ENCODE results near the gene CLCA4.
"Not testable (repeated sequence)": the region's sequence is repeated elsewhere in the genome, so short reads cannot be mapped to it uniquely, and the experiment has no call there.

The CLCA4 gene

DNA sequence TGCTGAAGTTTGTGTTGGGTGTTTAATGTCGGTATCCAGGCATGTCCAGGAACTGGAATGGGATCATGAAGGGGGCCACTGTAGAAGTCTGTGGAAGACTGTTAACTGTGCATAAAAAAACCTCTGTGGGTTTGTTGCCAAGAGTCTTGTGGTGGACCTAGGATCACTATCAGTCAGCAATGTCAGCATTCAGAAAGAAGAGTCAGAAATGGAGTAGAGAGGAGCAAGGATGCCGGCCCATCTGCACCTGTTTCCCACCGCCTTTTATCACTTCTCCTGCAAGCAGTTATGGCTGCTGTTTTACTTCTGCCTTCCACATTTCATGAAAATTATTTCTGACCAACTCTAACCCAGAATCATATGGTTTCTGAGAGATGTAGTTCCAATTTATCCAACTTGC lies 36.7 kb downstream of the CLCA4 start:
- DNase-seq: no peak
- intact Hi-C loops (cut with DNase I): no loop called here

DNA sequence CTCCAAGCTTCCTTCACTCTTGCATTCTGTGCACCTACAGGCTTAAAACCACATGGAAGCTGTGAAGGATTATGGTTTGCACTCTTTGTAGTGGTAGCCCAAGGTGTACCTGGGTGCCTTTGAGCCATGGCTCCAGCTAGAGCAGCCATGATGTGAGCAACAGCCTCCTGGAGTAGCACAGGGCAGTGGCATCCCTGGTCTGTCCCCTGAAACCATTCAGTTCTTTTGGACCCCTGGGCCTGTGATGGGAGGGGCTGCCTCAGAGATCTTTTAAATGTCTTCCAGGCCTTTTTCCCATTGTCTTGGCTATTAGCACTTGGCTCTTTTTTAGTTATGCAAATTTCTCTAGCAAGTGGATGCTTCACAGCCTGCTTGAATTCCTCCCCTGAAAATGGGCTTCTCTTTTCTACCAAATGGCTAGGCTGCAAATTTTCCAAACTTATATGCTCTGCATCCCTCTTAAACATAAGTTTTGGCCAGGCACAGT lies 47.4 kb downstream of the CLCA4 start:
- intact Hi-C loops (cut with DNase I): no loop called here
- DNase-seq: no peak

DNA sequence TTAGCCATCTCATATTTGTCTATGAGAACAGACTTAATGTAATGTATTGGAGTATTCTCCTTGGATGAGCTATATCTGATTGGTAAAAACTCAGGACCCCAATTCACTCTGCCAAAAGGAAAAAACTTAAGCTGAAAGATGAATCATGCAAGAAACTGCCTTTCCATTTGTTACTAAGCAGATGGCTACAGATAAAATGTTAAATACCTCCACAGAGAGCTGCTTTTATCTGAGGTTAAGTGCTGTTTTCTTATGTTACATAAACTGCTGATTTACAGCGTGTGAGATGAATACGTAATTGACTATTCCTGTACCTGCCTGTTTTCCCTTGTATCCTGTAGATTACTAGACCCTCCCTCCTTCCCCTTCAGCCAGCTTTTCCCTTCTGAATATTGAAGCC lies 49.3 kb downstream of the CLCA4 start:
- DNase-seq: no peak

DNA sequence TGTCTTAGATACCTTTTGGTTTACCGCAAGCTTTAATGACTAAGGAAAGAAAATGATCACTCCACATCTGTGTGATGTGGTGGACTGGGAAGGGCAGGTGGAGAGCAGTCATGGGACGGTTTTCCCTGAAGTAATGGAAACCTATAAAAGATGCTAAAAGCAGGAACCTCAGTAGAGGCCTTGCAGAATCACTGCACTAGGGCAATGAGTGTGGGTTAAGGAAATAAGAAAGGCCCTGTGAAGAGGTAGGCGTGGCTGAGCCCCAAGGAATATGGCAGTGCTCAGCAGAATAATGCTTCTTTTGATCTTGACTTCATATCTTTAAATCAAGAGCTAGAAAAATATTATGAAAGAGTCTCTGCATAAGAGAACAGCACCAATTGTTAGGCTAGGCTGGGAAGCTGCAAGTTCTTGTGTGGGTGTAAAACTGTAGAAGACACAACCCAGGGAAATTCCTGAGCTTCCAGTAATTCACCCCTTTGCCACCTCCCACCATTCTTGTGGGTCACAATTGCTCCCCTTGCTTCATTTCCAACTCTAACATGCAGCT lies 49.9 kb downstream of the CLCA4 start:
- intact Hi-C loops (cut with DNase I): no loop called here
- peak in 4 of 42 donors; percentile 11 to 44 (median 25) for DNase-seq

More for the DNA sequence above, 49.3 kb downstream of the CLCA4 start:
- intact Hi-C loops (cut with DNase I): no loop called here

DNA sequence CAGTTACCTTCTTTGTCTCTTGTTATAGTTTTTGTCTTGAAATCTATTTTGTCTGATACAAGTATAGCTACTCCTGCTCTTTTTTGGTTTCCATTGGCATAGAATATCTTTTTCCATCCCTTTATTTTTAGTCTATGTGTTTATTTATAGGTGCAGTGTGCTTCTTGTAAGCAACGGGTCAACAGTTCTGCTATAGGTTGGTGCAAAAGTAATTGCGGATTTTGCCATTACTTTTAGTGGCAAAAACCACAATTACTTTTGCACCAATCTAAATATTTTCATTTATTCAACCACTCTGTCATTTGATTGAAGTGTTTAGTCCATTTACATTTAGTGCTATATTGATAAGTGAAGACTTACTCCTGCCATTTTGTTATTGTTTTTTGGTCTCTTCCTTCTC lies 59.2 kb downstream of the CLCA4 start:
- intact Hi-C loops (cut with DNase I); DNase-seq: not testable (repeated sequence)

DNA sequence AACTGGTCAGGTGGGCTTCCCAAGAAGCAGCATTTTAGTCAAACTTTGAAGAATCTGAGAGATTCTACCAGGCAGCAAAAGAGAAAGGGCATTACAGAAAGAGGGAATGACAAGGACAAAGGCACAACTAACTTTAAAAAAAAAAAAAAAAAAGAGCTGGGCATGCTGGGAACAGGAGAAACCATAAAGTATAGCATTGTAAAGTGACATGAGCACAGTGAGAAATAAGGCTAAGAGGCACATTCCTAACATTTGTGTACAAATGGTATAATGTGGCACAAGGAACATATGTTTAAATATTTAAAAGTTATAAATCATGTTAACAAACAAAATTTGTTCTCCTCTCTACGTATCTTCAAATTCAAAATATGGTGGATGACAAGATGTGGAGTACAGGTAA lies 69.6 kb downstream of the CLCA4 start:
- intact Hi-C loops (cut with DNase I): no loop called here
- no peak for DNase-seq

DNA sequence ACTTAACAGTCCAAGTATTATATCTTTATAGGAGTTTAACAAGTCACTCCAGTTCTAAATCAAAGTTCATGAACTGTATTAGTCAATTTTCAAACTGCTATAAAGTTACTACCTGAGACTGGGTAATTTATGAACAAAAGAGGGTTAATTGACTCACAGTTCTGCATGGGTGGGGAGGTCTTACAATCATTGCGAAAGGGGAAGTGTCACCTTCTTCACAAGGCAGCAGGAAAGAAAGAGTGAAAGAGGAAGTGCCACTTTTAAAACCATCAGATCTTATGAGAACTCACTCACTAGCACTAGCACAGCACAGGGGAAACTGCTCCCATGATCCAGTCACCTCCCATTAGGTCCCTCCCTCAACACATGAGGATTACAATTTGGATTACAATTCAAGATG lies 70.0 kb downstream of the CLCA4 start:
- DNase-seq: peak in 2 of 42 donors; percentile 5 to 6
- intact Hi-C loops (cut with DNase I): no loop called here

DNA sequence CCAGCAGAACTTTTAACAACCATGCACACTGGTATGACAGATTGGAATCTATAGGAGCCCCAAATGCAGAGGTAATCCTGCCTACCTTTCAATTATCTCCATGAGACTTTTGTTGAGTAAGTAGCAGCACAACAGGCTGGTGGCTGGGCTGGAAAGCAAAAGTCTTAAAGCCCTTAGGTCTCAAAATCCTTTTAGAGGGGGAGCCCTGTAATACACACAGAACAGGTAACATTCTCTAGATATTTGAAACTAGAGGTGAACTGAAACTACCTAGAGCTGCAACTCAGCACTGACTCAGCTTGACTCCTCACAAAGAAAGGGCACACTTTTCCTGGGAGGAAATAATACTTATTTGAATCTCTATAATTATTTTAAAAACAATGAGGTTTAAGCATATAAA lies 71.5 kb downstream of the CLCA4 start:
- no peak for DNase-seq
- intact Hi-C loops (cut with DNase I): no loop called here

DNA sequence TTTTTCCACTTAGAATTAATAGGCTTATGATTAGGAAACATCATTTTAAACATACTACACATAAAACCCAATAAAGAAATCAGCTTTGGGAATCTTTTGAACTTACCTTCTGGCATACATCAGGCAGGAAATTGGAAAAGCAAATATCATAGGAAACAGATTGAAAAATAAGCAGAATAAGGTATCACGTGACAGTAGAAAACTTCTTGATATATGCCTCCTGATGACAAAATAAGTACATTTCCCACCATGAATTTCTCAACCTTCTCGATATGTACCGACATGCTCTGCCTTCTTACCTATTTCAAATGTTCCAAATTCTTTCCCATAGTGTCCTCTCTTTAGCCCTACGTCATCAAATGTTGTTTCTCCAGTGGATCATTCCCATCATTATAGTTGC lies 72.4 kb downstream of the CLCA4 start:
- no peak for DNase-seq
- intact Hi-C loops (cut with DNase I): no loop called here

DNA sequence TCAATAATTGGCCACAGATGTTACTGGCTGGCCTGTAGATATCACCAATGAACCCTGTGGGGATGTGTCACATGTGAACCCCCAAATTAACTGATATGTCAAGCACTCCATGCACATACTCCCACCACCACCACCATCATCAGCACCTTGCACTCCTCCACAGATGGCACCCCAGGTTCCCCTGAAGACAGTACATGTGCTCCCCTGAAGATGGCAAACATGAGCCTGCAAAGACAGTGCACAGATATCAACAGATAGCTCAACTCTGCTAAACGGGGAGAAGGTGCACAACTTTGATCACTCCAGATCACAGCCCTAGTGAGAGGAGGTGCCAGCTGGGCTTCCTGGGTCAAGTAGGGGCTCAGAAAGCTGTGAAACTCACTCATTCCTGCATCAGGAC lies 74.4 kb downstream of the CLCA4 start:
- no peak for DNase-seq
- intact Hi-C loops (cut with DNase I): no loop called here
